GM19468 (cell line): Measurements from ENCODE around the gene PXT1.

Experiments used
- ATAC-seq: cut with Tn5 transposase; IDR thresholded peaks from one replicate; pipeline ENCODE4 v1.9.1; 2021; ENCODE audit warnings: mild to moderate bottlenecking, moderate library complexity, moderate number of reproducible peaks; ENCODE audit not compliant: unreplicated experiment; ENCODE audit errors: extremely low read depth

Gene PXT1

DNA sequence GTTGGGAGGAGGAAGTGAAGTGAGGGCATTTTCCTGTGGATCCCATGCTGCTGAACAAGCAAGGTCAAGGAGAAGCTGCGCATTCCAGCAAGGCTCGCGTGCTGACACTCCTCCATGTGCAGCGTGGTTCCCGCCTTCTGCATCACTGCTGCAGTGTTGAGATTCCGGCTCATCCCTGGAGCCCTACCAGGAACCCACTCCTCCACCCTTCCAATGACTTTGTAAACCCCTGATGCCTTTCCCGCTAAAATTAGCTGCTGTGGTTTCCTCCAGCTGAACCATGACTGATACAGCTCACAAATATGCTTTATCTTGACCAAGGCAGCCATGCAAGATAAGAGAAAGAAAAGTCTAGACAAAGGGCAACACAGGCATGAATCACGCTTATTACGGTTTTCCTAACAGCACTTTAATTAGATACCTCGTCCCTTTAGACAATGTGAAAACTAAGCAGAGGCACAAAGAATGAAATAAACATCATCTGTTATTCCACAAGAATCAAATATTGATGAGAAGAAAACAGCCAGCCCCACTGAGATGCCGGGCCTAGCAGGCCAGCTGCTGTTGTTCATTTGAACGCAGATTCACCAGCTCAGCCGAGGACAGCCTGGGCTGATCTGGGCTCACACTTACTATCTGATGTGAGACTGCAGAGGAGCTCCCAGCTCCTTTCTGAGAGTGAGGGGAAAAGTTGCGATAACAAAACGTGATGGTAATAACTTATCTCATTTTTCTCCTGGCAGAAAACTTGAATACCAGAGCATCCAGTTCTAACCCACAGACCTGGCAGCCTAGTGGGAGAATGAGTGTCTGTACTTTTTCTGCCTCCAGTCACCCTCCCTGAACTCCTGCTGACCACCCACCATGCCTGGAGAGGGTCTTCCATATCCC lies 91.7 kb downstream of the PXT1 start:
- ATAC-seq: no peak

GRCh38 chr6:36350082-36350481 lies 92.6 kb downstream of the PXT1 start:
- no peak for ATAC-seq

DNA sequence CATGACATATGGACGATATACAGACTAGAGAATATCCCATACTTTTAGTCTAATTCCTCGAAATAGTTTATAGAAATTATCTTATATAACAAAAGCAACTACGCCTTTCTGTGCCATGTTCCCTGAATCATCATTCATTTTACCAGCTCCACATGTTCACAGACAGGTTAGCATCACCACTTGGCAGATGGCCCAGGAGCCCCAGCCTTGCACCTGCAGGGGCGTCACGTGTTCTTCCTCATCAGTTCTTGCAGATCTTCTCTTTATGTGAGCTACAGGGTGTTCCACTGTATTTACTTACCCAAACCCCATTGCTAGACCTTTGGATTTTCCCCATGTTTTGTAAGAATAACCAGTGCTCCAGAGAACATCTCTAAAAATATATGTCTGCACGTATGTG lies 93.4 kb downstream of the PXT1 start:
- no peak for ATAC-seq

GRCh38 chr6:36347621-36348020 lies 95.0 kb downstream of the PXT1 start:
- ATAC-seq: no peak

GRCh38 chr6:36346486-36347273 lies 96.0 kb downstream of the PXT1 start:
- ATAC-seq: no peak

DNA sequence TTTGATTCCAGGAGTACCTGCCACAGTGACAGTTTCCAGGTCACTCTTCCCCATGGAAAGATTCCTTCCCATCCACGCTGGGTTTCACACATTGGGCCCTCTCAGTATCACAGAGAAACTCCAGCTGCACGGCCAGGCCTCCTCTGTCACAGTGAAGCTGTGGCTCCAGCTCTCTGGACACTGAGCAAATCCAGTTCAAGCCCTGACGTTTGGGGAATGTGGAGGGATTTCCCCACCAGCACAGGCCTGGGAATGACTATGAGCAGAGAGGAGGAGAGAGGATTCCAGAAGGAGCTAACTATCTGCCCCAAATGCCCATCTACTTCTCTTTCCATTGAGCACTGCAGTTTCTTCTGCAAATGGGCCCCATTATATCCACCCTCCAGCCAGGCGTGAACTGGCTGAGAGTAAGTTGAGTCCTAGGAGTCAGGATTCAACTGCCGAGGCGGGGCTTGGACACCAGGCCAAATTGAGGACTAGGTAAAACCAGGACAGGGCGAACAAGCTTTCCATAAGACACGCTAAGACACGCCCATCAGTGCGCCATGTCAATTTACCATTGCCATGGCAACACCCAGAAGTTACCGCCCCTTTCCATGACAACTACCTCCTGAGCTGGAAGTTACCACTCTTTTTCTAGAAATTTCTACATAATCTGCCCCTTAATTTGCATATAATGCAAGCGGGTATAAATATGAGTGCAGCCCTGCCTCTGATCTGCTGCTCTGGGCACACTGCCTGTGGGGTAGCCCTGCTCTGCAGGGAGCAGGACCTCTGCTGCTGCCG lies 96.8 kb downstream of the PXT1 start:
- ATAC-seq: no peak

- no peak for ATAC-seq
These were observed 99.5 kb downstream of the PXT1 start for GRCh38 chr6:36343109-36343680.

GRCh38 chr6:36340618-36341454 lies 101.8 kb downstream of the PXT1 start:
- ATAC-seq: no peak
